Measurements from ENCODE around the gene SNED1.

SNED1 gene

GRCh38 chr2:241031436-241032165 is 33.2 kb downstream of the SNED1 start:
- no peak for DNase-seq

- no peak for DNase-seq
Measured at GRCh38 chr2:241033336-241033987, 35.0 kb downstream of the SNED1 start.

- DNase-seq: no peak
Measured at GRCh38 chr2:241033994-241034393, 35.6 kb downstream of the SNED1 start.

GRCh38 chr2:241034490-241035141 is 36.2 kb downstream of the SNED1 start:
- no peak for DNase-seq

- DNase-seq: no peak
Measured at GRCh38 chr2:241035142-241035817, 36.9 kb downstream of the SNED1 start.

GRCh38 chr2:241035818-241036396 is 37.5 kb downstream of the SNED1 start:
- peak in 1 of 4 experiments; percentile 32 for DNase-seq

GRCh38 chr2:241036397-241036963 is 38.1 kb downstream of the SNED1 start:
- DNase-seq: peak in 2 of 4 experiments; percentile 31 to 36

- DNase-seq: no peak
Measured at GRCh38 chr2:241036964-241037421, 38.6 kb downstream of the SNED1 start.

- no peak for DNase-seq
Measured at GRCh38 chr2:241037498-241037897, 39.1 kb downstream of the SNED1 start.

GRCh38 chr2:241038374-241039180 is 40.2 kb downstream of the SNED1 start:
- DNase-seq: no peak

GRCh38 chr2:241039416-241039815 is 41.0 kb downstream of the SNED1 start:
- no peak for DNase-seq

GRCh38 chr2:241040081-241040803 is 41.8 kb downstream of the SNED1 start:
- DNase-seq: no peak

GRCh38 chr2:241041589-241042158 is 43.3 kb downstream of the SNED1 start:
- DNase-seq: no peak

- DNase-seq: no peak
Measured at GRCh38 chr2:241043581-241043980, 45.2 kb downstream of the SNED1 start.

- DNase-seq: no peak
Measured at GRCh38 chr2:241047253-241048010, 49.0 kb downstream of the SNED1 start.

- no peak for DNase-seq
Measured at GRCh38 chr2:241048149-241048948, 49.9 kb downstream of the SNED1 start.

GRCh38 chr2:241048949-241049343 is 50.5 kb downstream of the SNED1 start:
- DNase-seq: no peak

GRCh38 chr2:241049739-241050623 is 51.6 kb downstream of the SNED1 start:
- DNase-seq: no peak

Data from activated CD4-positive, CD25-positive, alpha-beta regulatory T cell (primary cell).